ENCODE data around the gene AUH.

The AUH gene

GRCh38 chr9:91222457-91222856 is 139.3 kb downstream of the AUH start:
- Histone ChIP-seq H3K27me3 (no peaks in the 10 kb centered on the region), H3K4me1 (no peaks in the 10 kb centered on the region), H3K4me2 (no peak overlapping the region), H3K9ac (no peak overlapping the region), H3K9me3 (0 out of 2 replicates have a peak, but pooled peaks cover 5% of the 10 kb centered on the region), H4K20me1 (no peaks in the 10 kb centered on the region), H3K27ac (no peak overlapping the region), H3K36me3 (peaks cover 28% of the 10 kb centered on the region), H3K4me3 (no peak overlapping the region)
- TF ChIP-seq Cebpa-rat (IDR thresholded peaks at IDR 0.05), result no peak

GRCh38 chr9:91221332-91221731 is 140.4 kb downstream of the AUH start:
- Histone ChIP-seq H3K27me3 (no peaks in the 10 kb centered on the region), H3K4me3 (no peak overlapping the region), H3K4me1 (no peaks in the 10 kb centered on the region), H3K9ac (no peak overlapping the region), H3K9me3 (0 out of 2 replicates have a peak, but pooled peaks cover 5% of the 10 kb centered on the region), H3K27ac (no peak overlapping the region), H3K4me2 (no peak overlapping the region), H3K36me3 (peaks cover 36% of the 10 kb centered on the region), H4K20me1 (no peaks in the 10 kb centered on the region)
- no peak for TF ChIP-seq Cebpa-rat (IDR thresholded peaks at IDR 0.05)

GRCh38 chr9:91220491-91221135 is 141.1 kb downstream of the AUH start:
- Histone ChIP-seq H3K9me3 (0 out of 2 replicates have a peak, but pooled peaks cover 5% of the 10 kb centered on the region), H3K36me3 (peaks cover 36% of the 10 kb centered on the region), H3K27ac (no peak overlapping the region), H3K27me3 (no peaks in the 10 kb centered on the region), H3K4me1 (no peaks in the 10 kb centered on the region), H3K9ac (no peak overlapping the region), H3K4me2 (no peak overlapping the region), H4K20me1 (no peaks in the 10 kb centered on the region), H3K4me3 (no peak overlapping the region)
- no peak for TF ChIP-seq Cebpa-rat (IDR thresholded peaks at IDR 0.05)

- Histone ChIP-seq H3K4me1 (no peaks in the 10 kb centered on the region), H3K4me3 (no peak overlapping the region), H4K20me1 (no peaks in the 10 kb centered on the region), H3K9ac (no peak overlapping the region), H3K27ac (no peak overlapping the region), H3K36me3 (peaks cover 36% of the 10 kb centered on the region), H3K9me3 (0 out of 2 replicates have a peak, but pooled peaks cover 5% of the 10 kb centered on the region), H3K27me3 (no peaks in the 10 kb centered on the region), H3K4me2 (no peak overlapping the region)
- TF ChIP-seq Cebpa-rat (IDR thresholded peaks at IDR 0.05), result no peak
These were observed 141.7 kb downstream of the AUH start for GRCh38 chr9:91220021-91220420.

GRCh38 chr9:91219557-91219956 is 142.2 kb downstream of the AUH start:
- H3K27me3 ChIP-seq, result no peaks in the 10 kb centered on the region
- no peaks in the 10 kb centered on the region for H3K4me1 ChIP-seq
- H3K36me3 ChIP-seq, result peaks cover 36% of the 10 kb centered on the region
- no peak overlapping the region for H3K9ac ChIP-seq
- no peak overlapping the region for H3K4me3 ChIP-seq
- 0 out of 2 replicates have a peak, but pooled peaks cover 5% of the 10 kb centered on the region for H3K9me3 ChIP-seq
- H3K27ac ChIP-seq, result no peak overlapping the region
- H4K20me1 ChIP-seq, result no peaks in the 10 kb centered on the region
- no peak overlapping the region for H3K4me2 ChIP-seq
- no peak for TF ChIP-seq Cebpa-rat (IDR thresholded peaks at IDR 0.05)

- no peak for TF ChIP-seq Cebpa-rat (IDR thresholded peaks at IDR 0.05)
- H3K4me2 ChIP-seq, result no peak overlapping the region
- H3K4me3 ChIP-seq, result no peak overlapping the region
- peaks cover 48% of the 10 kb centered on the region for H3K36me3 ChIP-seq
- H3K27me3 ChIP-seq, result no peaks in the 10 kb centered on the region
- H4K20me1 ChIP-seq, result no peaks in the 10 kb centered on the region
- no peaks in the 10 kb centered on the region for H3K9me3 ChIP-seq
- no peak overlapping the region for H3K27ac ChIP-seq
- no peaks in the 10 kb centered on the region for H3K4me1 ChIP-seq
- no peak overlapping the region for H3K9ac ChIP-seq
These were observed 144.3 kb downstream of the AUH start for GRCh38 chr9:91217388-91217787.

GRCh38 chr9:91214867-91215266 is 146.9 kb downstream of the AUH start:
- Histone ChIP-seq H3K9ac (no peak overlapping the region), H3K27me3 (no peaks in the 10 kb centered on the region), H3K4me1 (no peaks in the 10 kb centered on the region), H3K27ac (no peak overlapping the region), H4K20me1 (no peaks in the 10 kb centered on the region), H3K4me2 (no peak overlapping the region), H3K4me3 (no peak overlapping the region), H3K36me3 (peaks cover 39% of the 10 kb centered on the region), H3K9me3 (peaks cover 12% of the 10 kb centered on the region)
- TF ChIP-seq Cebpa-rat (IDR thresholded peaks at IDR 0.05), result no peak

GRCh38 chr9:91214086-91214485 is 147.6 kb downstream of the AUH start:
- Histone ChIP-seq H3K27me3 (no peaks in the 10 kb centered on the region), H4K20me1 (no peaks in the 10 kb centered on the region), H3K27ac (no peak overlapping the region), H3K36me3 (peaks cover 33% of the 10 kb centered on the region), H3K4me3 (no peak overlapping the region), H3K4me2 (no peak overlapping the region), H3K9me3 (peaks cover 20% of the 10 kb centered on the region), H3K9ac (no peak overlapping the region), H3K4me1 (no peaks in the 10 kb centered on the region)
- no peak for TF ChIP-seq Cebpa-rat (IDR thresholded peaks at IDR 0.05)

- no peaks in the 10 kb centered on the region for H3K27me3 ChIP-seq
- no peak overlapping the region for H3K9ac ChIP-seq
These were observed 149.0 kb downstream of the AUH start for GRCh38 chr9:91212596-91213243.

GRCh38 chr9:91211919-91212318 is 149.8 kb downstream of the AUH start:
- TF ChIP-seq Cebpa-rat (IDR thresholded peaks at IDR 0.05), result no peak
- peaks cover 17% of the 10 kb centered on the region for H3K36me3 ChIP-seq
- peaks cover 21% of the 10 kb centered on the region for H3K4me1 ChIP-seq
- H3K9me3 ChIP-seq, result peaks cover 24% of the 10 kb centered on the region
- no peak overlapping the region for H3K27ac ChIP-seq
- no peak overlapping the region for H3K4me3 ChIP-seq
- H4K20me1 ChIP-seq, result no peaks in the 10 kb centered on the region
- no peaks in the 10 kb centered on the region for H3K27me3 ChIP-seq
- H3K9ac ChIP-seq, result no peak overlapping the region
- H3K4me2 ChIP-seq, result no peak overlapping the region

More at GRCh38 chr9:91212596-91213243, 149.0 kb downstream of the AUH start:
- Histone ChIP-seq H3K4me2 (no peak overlapping the region), H4K20me1 (no peaks in the 10 kb centered on the region), H3K36me3 (peaks cover 25% of the 10 kb centered on the region), H3K27ac (no peak overlapping the region), H3K4me3 (no peak overlapping the region), H3K9me3 (peaks cover 24% of the 10 kb centered on the region), H3K4me1 (peaks cover 14% of the 10 kb centered on the region)
- TF ChIP-seq Cebpa-rat (IDR thresholded peaks at IDR 0.05), result no peak
